SK-N-SH (cell line): ENCODE measurements around the gene SH3RF1. TPM values are rescaled to one million over a fixed set of nuclear protein-coding genes. Genes with fewer than 3 reads are reported as not detected.

Experiments
- CTCF ChIA-PET: fragments of 300-600, 350-600 bp; formaldehyde crosslinking; extraction: SDS; loops from one replicate; lab custom pipeline; 2021; lab: Yijun Ruan, JAX
- POLR2A ChIA-PET: fragments of 350-600 bp; sonication (Branson Sonifier 250); formaldehyde crosslinking; extraction: SDS; loops from one replicate; lab custom pipeline; 2020; ENCODE audit warnings: antibody characterized with exemption, inconsistent platforms; lab: Yijun Ruan, JAX
- DNase-seq: peaks from one replicate; pipeline ENCODE4 v3.0.0; 2012
- H2AFZ ChIP-seq: fragments of 200-600 bp; sonication (generic); 2 replicates; pipeline ENCODE4 v1.8.1; 2016; ENCODE audit warnings: antibody characterized with exemption, mild to moderate bottlenecking, low read depth
- H3F3A ChIP-seq: fragments of 200-600 bp; sonication (generic); replicated peaks from 2 replicates; pipeline ENCODE3; 2016; ENCODE audit warnings: antibody characterized with exemption, mild to moderate bottlenecking; ENCODE audit not compliant: insufficient read depth
- H3K27ac ChIP-seq, 2 experiments: fragments of 200-500 bp in 1 of 2; fragments of 200-600 bp in 1 of 2; sonication (Bioruptor generic) in 1 of 2; sonication (generic), shearing (Covaris generic) in 1 of 2; 2 replicates each; pipeline versions ENCODE4 v1.5.1 to v1.6.1; 2014 to 2016; ENCODE audit warnings: low read depth in 2 of 2, inconsistent platforms in 1 of 2, low read length in 1 of 2, mild to moderate bottlenecking in 1 of 2, mixed read lengths in 1 of 2
- H3K27me3 ChIP-seq: fragments of 200-600 bp; sonication (generic), shearing (Covaris generic); 2 replicates; pipeline ENCODE4 v1.6.1; 2016; ENCODE audit warnings: mixed run types; ENCODE audit not compliant: insufficient read depth
- H3K36me3 ChIP-seq, 2 experiments: fragments of 200-500 bp in 1 of 2; fragments of 200-600 bp in 1 of 2; sonication (Bioruptor generic) in 1 of 2; sonication (generic) in 1 of 2; replicated peaks in 1 of 2; 2 replicates each; pipeline versions ENCODE3 to v1.5.1; 2014 to 2016; ENCODE audit warnings: low read length in 1 of 2, mild to moderate bottlenecking in 1 of 2; ENCODE audit not compliant: insufficient read depth in 2 of 2, control insufficient read depth in 1 of 2
- H3K4me1 ChIP-seq, 2 experiments: fragments of 200-500 bp in 1 of 2; fragments of 200-600 bp in 1 of 2; sonication (Bioruptor generic) in 1 of 2; sonication (generic), shearing (Covaris generic) in 1 of 2; 2 replicates each; pipeline versions ENCODE4 v1.5.1 to v1.6.1; 2014 to 2016; ENCODE audit warnings: low read depth in 1 of 2, low read length in 1 of 2, mixed run types in 1 of 2; ENCODE audit not compliant: insufficient read depth in 2 of 2, control insufficient read depth in 1 of 2
- H3K4me2 ChIP-seq: fragments of 200-600 bp; sonication (generic), shearing (Covaris generic); 2 replicates; pipeline ENCODE4 v1.6.1; 2017; ENCODE audit warnings: mixed run types
- H3K4me3 ChIP-seq, 2 experiments: fragments of 200-500 bp in 1 of 2; fragments of 200-600 bp in 1 of 2; sonication (Bioruptor generic) in 1 of 2; sonication (generic), shearing (Covaris generic) in 1 of 2; 2 replicates each; pipeline versions ENCODE4 v1.5.1 to v1.8.1; 2014 to 2016; ENCODE audit warnings: low read depth in 2 of 2, inconsistent platforms in 1 of 2, low read length in 1 of 2, mild to moderate bottlenecking in 1 of 2, mixed read lengths in 1 of 2, moderate library complexity in 1 of 2
- H3K79me2 ChIP-seq: fragments of 200-600 bp; sonication (generic); 2 replicates; pipeline ENCODE4 v1.8.1; 2017; ENCODE audit warnings: mild to moderate bottlenecking; ENCODE audit not compliant: insufficient read depth
- H3K9ac ChIP-seq: fragments of 200-600 bp; sonication (generic); 2 replicates; pipeline ENCODE4 v1.6.1; 2017; ENCODE audit warnings: mixed run types
- H3K9me2 ChIP-seq: fragments of 200-600 bp; sonication (generic); 2 replicates; pipeline ENCODE4 v1.6.1; 2017; ENCODE audit warnings: mixed run types
- H3K9me3 ChIP-seq: fragments of 200-600 bp; sonication (generic); 2 replicates; pipeline ENCODE4 v1.6.1; 2017; ENCODE audit warnings: mixed run types, mild to moderate bottlenecking, moderate library complexity
- H4K20me1 ChIP-seq: fragments of 200-600 bp; sonication (generic); 2 replicates; pipeline ENCODE4 v1.6.1; 2017; ENCODE audit warnings: mild to moderate bottlenecking, mixed run types; ENCODE audit not compliant: insufficient read depth
- GABPA ChIP-seq: IDR thresholded peaks from 2 replicates; pipeline ENCODE4 v1.4.0; 2012; ENCODE audit warnings: low read depth, mild to moderate bottlenecking
- NRF1 ChIP-seq: IDR thresholded peaks from 2 replicates; pipeline ENCODE4 v1.6.1; 2012; ENCODE audit warnings: low read depth, mild to moderate bottlenecking, low read length
- RAD21 ChIP-seq: IDR thresholded peaks from 2 replicates; pipeline ENCODE4 v1.6.1; 2012; ENCODE audit warnings: mild to moderate bottlenecking, low read length
- TAF1 ChIP-seq: IDR thresholded peaks from 2 replicates; pipeline ENCODE4 v1.6.1; 2012; ENCODE audit warnings: low read depth, mild to moderate bottlenecking, low read length, moderate library complexity, borderline replicate concordance
- WGBS: methylation state at CpG from one replicate; pipeline ENCODE4 v1.1.6; 2017; ENCODE audit warnings: low lambda C conversion rate; 5-methylcytosine and 5-hydroxymethylcytosine counted together
- polyA plus RNA-seq, 3 experiments: library from polyadenylated mRNA; depleted of rRNA; stranded (reverse); fragments of >200 nt; gene quantifications; 2 replicates each; pipeline ENCODE4 v1.2.3, GENCODE V29; 2012
- TF ChIP-seq, protein P1 (sequence below): IDR thresholded peaks from 2 replicates; pipeline ENCODE4 v1.6.1; 2012; ENCODE audit warnings: mild to moderate bottlenecking, low read depth, low read length, moderate library complexity
- TF ChIP-seq, protein P2 (sequence below): fragments of 150-350 bp; IDR thresholded peaks from 2 replicates; pipeline ENCODE4 v1.6.1; 2017; ENCODE audit warnings: antibody characterized with exemption, low read length, low read depth, borderline replicate concordance

Gene SH3RF1
- polyA plus RNA-seq, 1 of the 3 experiments (the other 2 are of a cell fraction) = 22.0 TPM

DNA sequence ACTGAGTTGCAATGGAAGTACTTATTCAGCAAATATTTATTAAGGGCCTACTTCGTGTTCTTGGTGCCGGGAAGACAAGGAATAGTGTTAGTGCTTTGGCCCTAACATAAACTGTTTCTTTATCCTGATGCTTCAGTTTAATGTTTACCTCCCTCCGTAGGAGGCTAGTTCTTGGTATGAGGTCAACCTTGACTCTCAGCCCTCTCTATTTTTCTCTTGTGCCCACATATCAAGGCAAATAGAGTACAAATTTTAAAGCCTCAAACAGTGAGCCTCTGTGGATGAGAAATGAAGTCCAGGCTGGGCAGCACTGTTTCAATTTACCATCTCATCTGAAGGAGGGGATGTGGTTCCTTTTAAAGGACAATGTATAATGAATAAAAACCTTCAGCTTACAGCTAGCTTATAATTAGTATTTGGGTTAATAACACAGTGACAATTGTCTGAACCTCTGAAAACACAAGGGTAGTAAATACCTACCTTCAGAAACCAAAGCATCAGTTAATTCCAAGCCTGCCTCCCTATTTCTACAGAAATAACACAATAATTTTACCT is 68.5 kb downstream of the SH3RF1 start:
- H3K27ac ChIP-seq = peak overlapping the region in 1 of 2 experiments; percentile 93; a peak in 2 of 4 replicates
- peaks cover 100% of the 10 kb centered on the region for H3K79me2 ChIP-seq
- H3K4me2 ChIP-seq = 0 out of 2 replicates have a peak overlapping the region, but pooled peaks have one; percentile 31
- peaks cover 49% of the 10 kb centered on the region for H4K20me1 ChIP-seq
- peaks cover 28% of the 10 kb centered on the region for H3F3A ChIP-seq
- H3K4me1 ChIP-seq = peaks cover 9 to 34% of the 10 kb centered on the region in 2 experiments
- no peak overlapping the region for H3K4me3 ChIP-seq
- peaks cover 0 to 21% of the 10 kb centered on the region in 2 experiments for H3K36me3 ChIP-seq
- H3K9me2 ChIP-seq = no peaks in the 10 kb centered on the region
- H3K9ac ChIP-seq = peak overlapping the region; percentile 21; the same call in 1 of the 2 replicates
- H3K27me3 ChIP-seq = no peaks in the 10 kb centered on the region
- no peaks in the 10 kb centered on the region for H3K9me3 ChIP-seq
- TF ChIP-seq GABPA (no peak), RAD21 (0 out of 2 replicates have a peak, but pooled peaks have one; percentile 3)
- WGBS = 70% methylated on average over 3 of the region's 3 CpGs
- DNase-seq = no peak
- no peak overlapping the region for H2AFZ ChIP-seq
- ChIA-PET POLR2A (no interaction called here), CTCF (no interaction called here)

- DNase-seq = no peak
- H4K20me1 ChIP-seq = peaks cover 43% of the 10 kb centered on the region
- H3K4me2 ChIP-seq = peak overlapping the region; percentile 31; the same call in 1 of the 2 replicates
- H3K27me3 ChIP-seq = no peaks in the 10 kb centered on the region
- H3K4me1 ChIP-seq = peaks cover 9 to 34% of the 10 kb centered on the region in 2 experiments
- H3K27ac ChIP-seq = peak overlapping the region in 1 of 2 experiments; percentile 93; a peak in 2 of 4 replicates
- no peak overlapping the region; a peak in 1 of 4 replicates for H3K4me3 ChIP-seq
- peak overlapping the region; percentile 46; the same call in 1 of the 2 replicates for H3K9ac ChIP-seq
- H3K9me2 ChIP-seq = no peaks in the 10 kb centered on the region
- TF ChIP-seq NRF1 (no peak), TAF1 (no peak), GABPA (no peak)
- TF ChIP-seq, protein P1, sequence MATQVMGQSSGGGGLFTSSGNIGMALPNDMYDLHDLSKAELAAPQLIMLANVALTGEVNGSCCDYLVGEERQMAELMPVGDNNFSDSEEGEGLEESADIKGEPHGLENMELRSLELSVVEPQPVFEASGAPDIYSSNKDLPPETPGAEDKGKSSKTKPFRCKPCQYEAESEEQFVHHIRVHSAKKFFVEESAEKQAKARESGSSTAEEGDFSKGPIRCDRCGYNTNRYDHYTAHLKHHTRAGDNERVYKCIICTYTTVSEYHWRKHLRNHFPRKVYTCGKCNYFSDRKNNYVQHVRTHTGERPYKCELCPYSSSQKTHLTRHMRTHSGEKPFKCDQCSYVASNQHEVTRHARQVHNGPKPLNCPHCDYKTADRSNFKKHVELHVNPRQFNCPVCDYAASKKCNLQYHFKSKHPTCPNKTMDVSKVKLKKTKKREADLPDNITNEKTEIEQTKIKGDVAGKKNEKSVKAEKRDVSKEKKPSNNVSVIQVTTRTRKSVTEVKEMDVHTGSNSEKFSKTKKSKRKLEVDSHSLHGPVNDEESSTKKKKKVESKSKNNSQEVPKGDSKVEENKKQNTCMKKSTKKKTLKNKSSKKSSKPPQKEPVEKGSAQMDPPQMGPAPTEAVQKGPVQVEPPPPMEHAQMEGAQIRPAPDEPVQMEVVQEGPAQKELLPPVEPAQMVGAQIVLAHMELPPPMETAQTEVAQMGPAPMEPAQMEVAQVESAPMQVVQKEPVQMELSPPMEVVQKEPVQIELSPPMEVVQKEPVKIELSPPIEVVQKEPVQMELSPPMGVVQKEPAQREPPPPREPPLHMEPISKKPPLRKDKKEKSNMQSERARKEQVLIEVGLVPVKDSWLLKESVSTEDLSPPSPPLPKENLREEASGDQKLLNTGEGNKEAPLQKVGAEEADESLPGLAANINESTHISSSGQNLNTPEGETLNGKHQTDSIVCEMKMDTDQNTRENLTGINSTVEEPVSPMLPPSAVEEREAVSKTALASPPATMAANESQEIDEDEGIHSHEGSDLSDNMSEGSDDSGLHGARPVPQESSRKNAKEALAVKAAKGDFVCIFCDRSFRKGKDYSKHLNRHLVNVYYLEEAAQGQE = no peak
- TF ChIP-seq, protein P2, sequence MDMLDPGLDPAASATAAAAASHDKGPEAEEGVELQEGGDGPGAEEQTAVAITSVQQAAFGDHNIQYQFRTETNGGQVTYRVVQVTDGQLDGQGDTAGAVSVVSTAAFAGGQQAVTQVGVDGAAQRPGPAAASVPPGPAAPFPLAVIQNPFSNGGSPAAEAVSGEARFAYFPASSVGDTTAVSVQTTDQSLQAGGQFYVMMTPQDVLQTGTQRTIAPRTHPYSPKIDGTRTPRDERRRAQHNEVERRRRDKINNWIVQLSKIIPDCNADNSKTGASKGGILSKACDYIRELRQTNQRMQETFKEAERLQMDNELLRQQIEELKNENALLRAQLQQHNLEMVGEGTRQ = no peak
- H3K9me3 ChIP-seq = no peaks in the 10 kb centered on the region
- POLR2A ChIA-PET = no interaction called here
- H2AFZ ChIP-seq = no peak overlapping the region
- peaks cover 100% of the 10 kb centered on the region for H3K79me2 ChIP-seq
- CTCF ChIA-PET = no interaction called here
- WGBS = 82% methylated on average over 5 of the region's 5 CpGs
- H3K36me3 ChIP-seq = peaks cover 0 to 22% of the 10 kb centered on the region in 2 experiments
- peaks cover 31% of the 10 kb centered on the region for H3F3A ChIP-seq
These were observed 69.3 kb downstream of the SH3RF1 start for GRCh38 chr4:169201222-169202144.
